ENCODE results near the gene ZNF500.

- TF ChIP-seq CTCF (IDR thresholded peaks at IDR 0.05; ENCODE audit: low read length), result no peak
- no peak for TF ChIP-seq EZH2 (IDR thresholded peaks at IDR 0.05; ENCODE audit: borderline replicate concordance, low read length)
Measured at GRCh38 chr16:4700380-4700996, 66.5 kb downstream of the ZNF500 start.
